HEK293 (cell line): ENCODE measurements around the gene ZBTB38.

Source experiments
- CTCF ChIA-PET: fragments of 350-600 bp; formaldehyde crosslinking; extraction: SDS; loops from one replicate; lab custom pipeline; 2021; ENCODE audit warnings: antibody characterized with exemption; lab: Yijun Ruan, JAX
- POLR2A ChIA-PET: fragments of 300-600 bp; formaldehyde crosslinking; extraction: SDS; loops from one replicate; lab custom pipeline; 2020; ENCODE audit warnings: antibody characterized with exemption, inconsistent platforms; lab: Yijun Ruan, JAX
- H3K27ac ChIP-seq: fragments of 200-500 bp; sonication (Bioruptor generic); 2 replicates; pipeline ENCODE4 v1.5.1; 2014; ENCODE audit warnings: low read depth, low read length, control low read depth, inconsistent platforms; ENCODE audit errors: extremely low read depth
- H3K36me3 ChIP-seq, 2 experiments: fragments of 200-500 bp in 1 of 2; sonication (Bioruptor generic) in 1 of 2; 1 replicate in 1 of 2; 2 replicates in 1 of 2; pipeline ENCODE4 v1.5.1; 2014 to 2017; ENCODE audit warnings: inconsistent platforms in 2 of 2, low read length in 2 of 2; ENCODE audit not compliant: control insufficient read depth in 2 of 2, insufficient read depth in 1 of 2
- H3K4me1 ChIP-seq: fragments of 200-500 bp; sonication (Bioruptor generic); 2 replicates; pipeline ENCODE4 v1.5.1; 2014; ENCODE audit warnings: mild to moderate bottlenecking, low read length, inconsistent platforms; ENCODE audit not compliant: control insufficient read depth, insufficient read depth
- H3K4me3 ChIP-seq: 2 replicates; pipeline ENCODE4 v1.5.1; 2011; ENCODE audit warnings: low read depth, mild to moderate bottlenecking, control low read depth, low read length, moderate library complexity
- H3K9me3 ChIP-seq: fragments of 200-500 bp; sonication (Bioruptor generic); 2 replicates; pipeline ENCODE4 v1.5.1; 2014; ENCODE audit warnings: low read depth, low read length, inconsistent platforms; ENCODE audit not compliant: control insufficient read depth, insufficient read depth
- GLIS2 ChIP-seq: fragments of 450-650 bp; formaldehyde crosslinking; IDR thresholded peaks from 2 replicates; pipeline ENCODE4 v1.5.1; 2016; ENCODE audit warnings: missing biosample characterization, missing genetic modification characterization
- KLF9 ChIP-seq: fragments of 450-650 bp; formaldehyde crosslinking; IDR thresholded peaks from 2 replicates; pipeline ENCODE4 v1.5.1; 2016; ENCODE audit warnings: missing biosample characterization, missing genetic modification characterization, low read depth
- OVOL3 ChIP-seq: fragments of 450-650 bp; formaldehyde crosslinking; IDR thresholded peaks from 2 replicates; pipeline ENCODE4 v1.5.1; 2016; ENCODE audit warnings: missing biosample characterization, missing genetic modification characterization
- SETDB1 ChIP-seq: IDR thresholded peaks from one replicate; pipeline ENCODE4 v1.6.1; 2017; ENCODE audit warnings: mild to moderate bottlenecking, low read length, moderate library complexity, mixed read lengths; ENCODE audit not compliant: insufficient read length
- SP7 ChIP-seq: fragments of 450-650 bp; formaldehyde crosslinking; IDR thresholded peaks from 2 replicates; pipeline ENCODE4 v1.5.1; 2016; ENCODE audit warnings: missing biosample characterization, missing genetic modification characterization
- TRIM28 ChIP-seq: IDR thresholded peaks from 2 replicates; pipeline ENCODE4 v1.6.1; 2011; ENCODE audit warnings: low read length, control low read depth, borderline replicate concordance
- YY2 ChIP-seq: fragments of 450-650 bp; formaldehyde crosslinking; IDR thresholded peaks from 2 replicates; pipeline ENCODE4 v1.5.1; 2016; ENCODE audit warnings: missing biosample characterization, missing genetic modification characterization
- ZBTB21 ChIP-seq: fragments of 450-650 bp; formaldehyde crosslinking; IDR thresholded peaks from 2 replicates; pipeline ENCODE4 v1.5.1; 2017; ENCODE audit warnings: missing biosample characterization, missing genetic modification characterization
- ZNF184 ChIP-seq: fragments of 450-650 bp; IDR thresholded peaks from 2 replicates; pipeline ENCODE4 v1.5.1; 2018; ENCODE audit warnings: missing biosample characterization, mild to moderate bottlenecking, missing genetic modification characterization
- ZNF211 ChIP-seq: fragments of 450-650 bp; formaldehyde crosslinking; IDR thresholded peaks from 2 replicates; pipeline ENCODE4 v1.5.1; 2016; ENCODE audit warnings: low read depth, missing biosample characterization, missing genetic modification characterization
- ZNF292 ChIP-seq: fragments of 450-650 bp; formaldehyde crosslinking; IDR thresholded peaks from 2 replicates; pipeline ENCODE4 v1.5.1; 2016; ENCODE audit warnings: low read depth, missing biosample characterization, missing genetic modification characterization, borderline replicate concordance
- ZNF366 ChIP-seq: fragments of 450-650 bp; formaldehyde crosslinking; conservative IDR thresholded peaks from 2 replicates; pipeline ENCODE4 v1.5.1; 2016; ENCODE audit warnings: missing biosample characterization, missing genetic modification characterization
- ZNF510 ChIP-seq: fragments of 450-650 bp; formaldehyde crosslinking; IDR thresholded peaks from 2 replicates; pipeline ENCODE4 v1.5.1; 2018; ENCODE audit warnings: mild to moderate bottlenecking, missing genetic modification characterization, missing biosample characterization; ENCODE audit not compliant: insufficient replicate concordance
- ZNF660 ChIP-seq: fragments of 450-650 bp; IDR thresholded peaks from 2 replicates; pipeline ENCODE4 v1.5.1; 2018; ENCODE audit warnings: missing biosample characterization, mild to moderate bottlenecking, missing genetic modification characterization
- ZNF701 ChIP-seq: fragments of 450-650 bp; formaldehyde crosslinking; IDR thresholded peaks from 2 replicates; pipeline ENCODE4 v1.5.1; 2016; ENCODE audit warnings: missing biosample characterization, missing genetic modification characterization
- ZNF792 ChIP-seq: fragments of 450-650 bp; formaldehyde crosslinking; IDR thresholded peaks from 2 replicates; pipeline ENCODE4 v1.5.1; 2016; ENCODE audit warnings: missing biosample characterization, missing genetic modification characterization
- ZNF843 ChIP-seq: fragments of 450-650 bp; formaldehyde crosslinking; IDR thresholded peaks from 2 replicates; pipeline ENCODE4 v1.5.1; 2016; ENCODE audit warnings: missing biosample characterization, missing genetic modification characterization
- TF ChIP-seq, protein P1 (sequence below): fragments of 450-650 bp; formaldehyde crosslinking; IDR thresholded peaks from 2 replicates; pipeline ENCODE4 v1.5.1; 2016; ENCODE audit warnings: missing biosample characterization, missing genetic modification characterization
- TF ChIP-seq, protein P2 (sequence below): fragments of 450-650 bp; formaldehyde crosslinking; IDR thresholded peaks from 2 replicates; pipeline ENCODE4 v1.5.1; 2016; ENCODE audit warnings: missing biosample characterization, missing genetic modification characterization
- TF ChIP-seq, protein P3 (sequence below): fragments of 450-650 bp; formaldehyde crosslinking; conservative IDR thresholded peaks from 2 replicates; pipeline ENCODE4 v1.5.1; 2016; ENCODE audit warnings: low read depth, missing biosample characterization, missing genetic modification characterization
- TF ChIP-seq, protein P4 (sequence below): fragments of 450-650 bp; formaldehyde crosslinking; IDR thresholded peaks from 2 replicates; pipeline ENCODE4 v1.5.1; 2017; ENCODE audit warnings: missing biosample characterization, missing genetic modification characterization

ZBTB38 gene, protein sequence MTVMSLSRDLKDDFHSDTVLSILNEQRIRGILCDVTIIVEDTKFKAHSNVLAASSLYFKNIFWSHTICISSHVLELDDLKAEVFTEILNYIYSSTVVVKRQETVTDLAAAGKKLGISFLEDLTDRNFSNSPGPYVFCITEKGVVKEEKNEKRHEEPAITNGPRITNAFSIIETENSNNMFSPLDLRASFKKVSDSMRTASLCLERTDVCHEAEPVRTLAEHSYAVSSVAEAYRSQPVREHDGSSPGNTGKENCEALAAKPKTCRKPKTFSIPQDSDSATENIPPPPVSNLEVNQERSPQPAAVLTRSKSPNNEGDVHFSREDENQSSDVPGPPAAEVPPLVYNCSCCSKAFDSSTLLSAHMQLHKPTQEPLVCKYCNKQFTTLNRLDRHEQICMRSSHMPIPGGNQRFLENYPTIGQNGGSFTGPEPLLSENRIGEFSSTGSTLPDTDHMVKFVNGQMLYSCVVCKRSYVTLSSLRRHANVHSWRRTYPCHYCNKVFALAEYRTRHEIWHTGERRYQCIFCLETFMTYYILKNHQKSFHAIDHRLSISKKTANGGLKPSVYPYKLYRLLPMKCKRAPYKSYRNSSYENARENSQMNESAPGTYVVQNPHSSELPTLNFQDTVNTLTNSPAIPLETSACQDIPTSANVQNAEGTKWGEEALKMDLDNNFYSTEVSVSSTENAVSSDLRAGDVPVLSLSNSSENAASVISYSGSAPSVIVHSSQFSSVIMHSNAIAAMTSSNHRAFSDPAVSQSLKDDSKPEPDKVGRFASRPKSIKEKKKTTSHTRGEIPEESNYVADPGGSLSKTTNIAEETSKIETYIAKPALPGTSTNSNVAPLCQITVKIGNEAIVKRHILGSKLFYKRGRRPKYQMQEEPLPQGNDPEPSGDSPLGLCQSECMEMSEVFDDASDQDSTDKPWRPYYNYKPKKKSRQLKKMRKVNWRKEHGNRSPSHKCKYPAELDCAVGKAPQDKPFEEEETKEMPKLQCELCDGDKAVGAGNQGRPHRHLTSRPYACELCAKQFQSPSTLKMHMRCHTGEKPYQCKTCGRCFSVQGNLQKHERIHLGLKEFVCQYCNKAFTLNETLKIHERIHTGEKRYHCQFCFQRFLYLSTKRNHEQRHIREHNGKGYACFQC (N-terminal part only)

DNA sequence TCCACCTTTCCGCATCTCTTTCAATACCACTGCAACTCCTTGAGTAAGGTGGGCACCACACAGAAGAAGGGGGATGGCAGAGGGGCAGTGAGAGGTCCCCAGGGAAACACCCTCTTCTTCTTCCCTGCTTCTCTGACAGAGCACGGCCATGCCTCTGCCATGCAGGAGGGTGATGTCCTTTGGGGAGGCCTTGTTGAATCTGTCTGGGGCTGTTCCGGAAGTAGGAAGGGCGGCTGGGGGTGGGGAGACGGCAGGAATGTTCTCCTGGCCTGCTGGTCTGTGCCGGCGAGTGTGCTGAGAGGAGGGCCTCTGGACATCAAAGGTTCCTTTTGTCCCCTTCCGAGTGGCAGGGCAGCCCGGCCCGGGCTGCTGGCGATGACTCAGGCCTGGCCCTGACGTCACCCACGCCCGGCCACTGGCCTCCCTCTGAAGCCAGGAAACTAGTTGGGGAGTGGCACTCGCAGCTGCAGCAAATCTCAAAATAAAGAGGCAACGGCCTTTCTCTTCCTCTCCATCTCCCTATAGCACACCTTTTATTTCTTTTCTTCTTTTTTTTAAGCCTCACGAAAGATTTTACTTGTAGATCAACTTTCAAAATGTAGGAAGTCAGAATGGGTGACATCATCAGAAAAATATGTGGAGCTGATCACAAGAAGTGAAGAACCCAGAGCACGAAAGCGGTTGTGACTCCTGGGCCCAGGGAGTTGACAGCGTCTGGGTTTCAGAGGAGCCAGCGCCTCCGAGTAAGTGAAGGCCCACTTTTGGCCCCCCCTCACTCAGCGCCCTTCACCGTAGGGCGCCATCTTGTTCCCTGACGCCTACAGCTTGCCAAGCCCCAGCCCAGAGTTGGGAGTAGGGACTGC, at the start of gene ZBTB38:
ZBTB38 (plus strand) TSS at position 443 of the 863 bp plus-strand sequence. CDS start 73,885 bp downstream, outside the sequence.
- peaks cover 0 to 3% of the 10 kb centered on the region in 2 experiments; a peak in 1 of 3 replicates for H3K36me3 ChIP-seq
- no peaks in the 10 kb centered on the region for H3K9me3 ChIP-seq
- no peaks in the 10 kb centered on the region for H3K4me1 ChIP-seq
- POLR2A ChIA-PET: interaction anchor here (1.0 kb wide), 1 partner anchor 57 kb away, joined by 4 read pairs; no protein-coding TSS in a partner anchor
- H3K4me3 ChIP-seq: peak within 1 kb of the TSS; percentile 26
- CTCF ChIA-PET: interaction anchor here (0.6 to 1.4 kb wide), 3 partner anchors 54 to 66 kb away, joined by 3 to 5 read pairs (median 4); no protein-coding TSS in a partner anchor
- H3K27ac ChIP-seq: peak within 1 kb of the TSS; percentile 33; the same call in 1 of the 2 replicates
- TF ChIP-seq KLF9 (tag by site-specific recombination) (no peak), ZNF701 (tag by site-specific recombination) (no peak), SETDB1 (no peak), ZNF184 (tag by site-specific recombination) (no peak), ZNF843 (tag by site-specific recombination) (no peak), SP7 (peak; percentile 35), YY2 (0 out of 2 replicates have a peak, but pooled peaks have one; percentile 5), ZBTB21 (peak; percentile 44; the same call in 1 of the 2 replicates), TRIM28 (no peak), ZNF292 (tag by site-specific recombination) (no peak), ZNF211 (no peak), ZNF660 (tag by site-specific recombination) (0 out of 2 replicates have a peak, but pooled peaks have one; percentile 44), ZNF366 (peak; percentile 35), GLIS2 (no peak), OVOL3 (no peak), ZNF792 (tag by site-specific recombination) (no peak), ZNF510 (tag by site-specific recombination) (no peak)
- TF ChIP-seq, protein P1, sequence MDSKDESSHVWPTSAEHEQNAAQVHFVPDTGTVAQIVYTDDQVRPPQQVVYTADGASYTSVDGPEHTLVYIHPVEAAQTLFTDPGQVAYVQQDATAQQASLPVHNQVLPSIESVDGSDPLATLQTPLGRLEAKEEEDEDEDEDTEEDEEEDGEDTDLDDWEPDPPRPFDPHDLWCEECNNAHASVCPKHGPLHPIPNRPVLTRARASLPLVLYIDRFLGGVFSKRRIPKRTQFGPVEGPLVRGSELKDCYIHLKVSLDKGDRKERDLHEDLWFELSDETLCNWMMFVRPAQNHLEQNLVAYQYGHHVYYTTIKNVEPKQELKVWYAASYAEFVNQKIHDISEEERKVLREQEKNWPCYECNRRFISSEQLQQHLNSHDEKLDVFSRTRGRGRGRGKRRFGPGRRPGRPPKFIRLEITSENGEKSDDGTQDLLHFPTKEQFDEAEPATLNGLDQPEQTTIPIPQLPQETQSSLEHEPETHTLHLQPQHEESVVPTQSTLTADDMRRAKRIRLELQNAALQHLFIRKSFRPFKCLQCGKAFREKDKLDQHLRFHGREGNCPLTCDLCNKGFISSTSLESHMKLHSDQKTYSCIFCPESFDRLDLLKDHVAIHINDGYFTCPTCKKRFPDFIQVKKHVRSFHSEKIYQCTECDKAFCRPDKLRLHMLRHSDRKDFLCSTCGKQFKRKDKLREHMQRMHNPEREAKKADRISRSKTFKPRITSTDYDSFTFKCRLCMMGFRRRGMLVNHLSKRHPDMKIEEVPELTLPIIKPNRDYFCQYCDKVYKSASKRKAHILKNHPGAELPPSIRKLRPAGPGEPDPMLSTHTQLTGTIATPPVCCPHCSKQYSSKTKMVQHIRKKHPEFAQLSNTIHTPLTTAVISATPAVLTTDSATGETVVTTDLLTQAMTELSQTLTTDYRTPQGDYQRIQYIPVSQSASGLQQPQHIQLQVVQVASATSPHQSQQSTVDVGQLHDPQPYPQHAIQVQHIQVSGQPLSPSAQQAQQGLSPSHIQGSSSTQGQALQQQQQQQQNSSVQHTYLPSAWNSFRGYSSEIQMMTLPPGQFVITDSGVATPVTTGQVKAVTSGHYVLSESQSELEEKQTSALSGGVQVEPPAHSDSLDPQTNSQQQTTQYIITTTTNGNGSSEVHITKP (tag by site-specific recombination): peak; percentile 52; the same call in 1 of the 2 replicates
- TF ChIP-seq, protein P2, sequence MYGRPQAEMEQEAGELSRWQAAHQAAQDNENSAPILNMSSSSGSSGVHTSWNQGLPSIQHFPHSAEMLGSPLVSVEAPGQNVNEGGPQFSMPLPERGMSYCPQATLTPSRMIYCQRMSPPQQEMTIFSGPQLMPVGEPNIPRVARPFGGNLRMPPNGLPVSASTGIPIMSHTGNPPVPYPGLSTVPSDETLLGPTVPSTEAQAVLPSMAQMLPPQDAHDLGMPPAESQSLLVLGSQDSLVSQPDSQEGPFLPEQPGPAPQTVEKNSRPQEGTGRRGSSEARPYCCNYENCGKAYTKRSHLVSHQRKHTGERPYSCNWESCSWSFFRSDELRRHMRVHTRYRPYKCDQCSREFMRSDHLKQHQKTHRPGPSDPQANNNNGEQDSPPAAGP (tag by site-specific recombination): peak; percentile 71; the same call in 1 of the 2 replicates
- TF ChIP-seq, protein P3, sequence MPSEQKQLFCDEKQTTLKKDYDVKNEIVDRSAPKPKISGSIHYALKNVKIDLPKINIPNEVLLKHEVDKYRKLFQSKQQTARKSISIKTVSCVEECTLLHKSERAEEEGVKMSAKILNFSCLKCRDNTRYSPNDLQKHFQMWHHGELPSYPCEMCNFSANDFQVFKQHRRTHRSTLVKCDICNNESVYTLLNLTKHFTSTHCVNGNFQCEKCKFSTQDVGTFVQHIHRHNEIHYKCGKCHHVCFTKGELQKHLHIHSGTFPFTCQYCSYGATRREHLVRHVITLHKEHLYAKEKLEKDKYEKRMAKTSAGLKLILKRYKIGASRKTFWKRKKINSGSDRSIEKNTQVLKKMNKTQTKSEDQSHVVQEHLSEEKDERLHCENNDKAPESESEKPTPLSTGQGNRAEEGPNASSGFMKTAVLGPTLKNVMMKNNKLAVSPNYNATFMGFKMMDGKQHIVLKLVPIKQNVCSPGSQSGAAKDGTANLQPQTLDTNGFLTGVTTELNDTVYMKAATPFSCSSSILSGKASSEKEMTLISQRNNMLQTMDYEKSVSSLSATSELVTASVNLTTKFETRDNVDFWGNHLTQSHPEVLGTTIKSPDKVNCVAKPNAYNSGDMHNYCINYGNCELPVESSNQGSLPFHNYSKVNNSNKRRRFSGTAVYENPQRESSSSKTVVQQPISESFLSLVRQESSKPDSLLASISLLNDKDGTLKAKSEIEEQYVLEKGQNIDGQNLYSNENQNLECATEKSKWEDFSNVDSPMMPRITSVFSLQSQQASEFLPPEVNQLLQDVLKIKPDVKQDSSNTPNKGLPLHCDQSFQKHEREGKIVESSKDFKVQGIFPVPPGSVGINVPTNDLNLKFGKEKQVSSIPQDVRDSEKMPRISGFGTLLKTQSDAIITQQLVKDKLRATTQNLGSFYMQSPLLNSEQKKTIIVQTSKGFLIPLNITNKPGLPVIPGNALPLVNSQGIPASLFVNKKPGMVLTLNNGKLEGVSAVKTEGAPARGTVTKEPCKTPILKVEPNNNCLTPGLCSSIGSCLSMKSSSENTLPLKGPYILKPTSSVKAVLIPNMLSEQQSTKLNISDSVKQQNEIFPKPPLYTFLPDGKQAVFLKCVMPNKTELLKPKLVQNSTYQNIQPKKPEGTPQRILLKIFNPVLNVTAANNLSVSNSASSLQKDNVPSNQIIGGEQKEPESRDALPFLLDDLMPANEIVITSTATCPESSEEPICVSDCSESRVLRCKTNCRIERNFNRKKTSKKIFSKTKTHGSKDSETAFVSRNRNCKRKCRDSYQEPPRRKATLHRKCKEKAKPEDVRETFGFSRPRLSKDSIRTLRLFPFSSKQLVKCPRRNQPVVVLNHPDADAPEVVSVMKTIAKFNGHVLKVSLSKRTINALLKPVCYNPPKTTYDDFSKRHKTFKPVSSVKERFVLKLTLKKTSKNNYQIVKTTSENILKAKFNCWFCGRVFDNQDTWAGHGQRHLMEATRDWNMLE (tag by site-specific recombination): peak; percentile 52; the same call in 1 of the 2 replicates
- TF ChIP-seq, protein P4, sequence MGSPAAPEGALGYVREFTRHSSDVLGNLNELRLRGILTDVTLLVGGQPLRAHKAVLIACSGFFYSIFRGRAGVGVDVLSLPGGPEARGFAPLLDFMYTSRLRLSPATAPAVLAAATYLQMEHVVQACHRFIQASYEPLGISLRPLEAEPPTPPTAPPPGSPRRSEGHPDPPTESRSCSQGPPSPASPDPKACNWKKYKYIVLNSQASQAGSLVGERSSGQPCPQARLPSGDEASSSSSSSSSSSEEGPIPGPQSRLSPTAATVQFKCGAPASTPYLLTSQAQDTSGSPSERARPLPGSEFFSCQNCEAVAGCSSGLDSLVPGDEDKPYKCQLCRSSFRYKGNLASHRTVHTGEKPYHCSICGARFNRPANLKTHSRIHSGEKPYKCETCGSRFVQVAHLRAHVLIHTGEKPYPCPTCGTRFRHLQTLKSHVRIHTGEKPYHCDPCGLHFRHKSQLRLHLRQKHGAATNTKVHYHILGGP: no peak
